ENCODE data around the gene MINDY2. TPM values are rescaled to one million over a fixed set of nuclear protein-coding genes. Genes with fewer than 3 reads are reported as not detected.

Gene MINDY2
- total and polyA plus RNA-seq, 9 of the 15 experiments (the other 6 are each of a cell fraction or from before 2014, with no cell fraction given), result 2.4 to 15.3 (median 7.2) TPM

GRCh38 chr15:58758141-58758540 is 13.0 kb upstream of the MINDY2 start (continued):
- no peak for TF ChIP-seq ZBTB26 (CRISPR knock-in tag; IDR thresholded peaks at IDR 0.05)

- Histone ChIP-seq H2AFZ (ENCODE audit: low read depth, low read length) (no peak overlapping the region), H3K4me3 (no peak overlapping the region), H3K4me1 (replicated peaks in 1 of 2; ENCODE audit: control insufficient read depth in 2 of 2, insufficient read depth in 2 of 2, low read length in 2 of 2) (no peaks in the 10 kb centered on the region), H3K27me3 (ENCODE audit: control insufficient read depth in 2 of 2, insufficient read depth in 2 of 2, low read length in 2 of 2) (no peaks in the 10 kb centered on the region), H3K9me1 (ENCODE audit: control insufficient read depth, insufficient read depth, low read length) (no peaks in the 10 kb centered on the region), H3K4me2 (ENCODE audit: insufficient read depth, low read length) (no peak overlapping the region), H3K9ac (ENCODE audit: insufficient read depth in 1 of 2, low read depth in 2 of 2, low read length in 2 of 2) (no peak overlapping the region), H4K20me1 (replicated peaks; ENCODE audit: control insufficient read depth, insufficient read depth, low read length) (no peaks in the 10 kb centered on the region), H3K36me3 (ENCODE audit: control insufficient read depth, insufficient read depth, low read length) (no peaks in the 10 kb centered on the region), H3K9me3 (replicated peaks; ENCODE audit: control insufficient read depth, insufficient read depth, low read depth, low read length) (peaks cover 2% of the 10 kb centered on the region), H3K27ac (ENCODE audit: extremely low read depth, low read depth, low read length) (no peak overlapping the region), H3K79me2 (ENCODE audit: control insufficient read depth, insufficient read depth, low read length) (no peaks in the 10 kb centered on the region)
- in situ Hi-C loops (cut with MboI), result no loop called here
- intact Hi-C loops (cut with micrococcal nuclease), result no loop called here
- ChIA-PET CTCF (ENCODE audit: low intra/inter-chr PET ratio) (interaction anchor here (1.1 kb wide), 1 partner anchor 533 kb away, joined by 3 read pairs; no protein-coding TSS in a partner anchor), POLR2A (interaction anchor here (0.9 to 1.9 kb wide), 3 partner anchors 9 to 11 kb away, joined by 3 to 5 read pairs (median 4); partner anchors contain the start of gene MINDY2)
- FAIRE-seq, result no peak
- 73% methylated on average over 7 of the region's 7 CpGs for WGBS (ENCODE audit: insufficient coverage, low coverage, missing lambda C conversion rate)
- TF ChIP-seq CTCF (IDR thresholded peaks at IDR 0.05 in 2 of 3, conservative IDR thresholded peaks at IDR 0.05 in 1 of 3; ENCODE audit: insufficient read depth in 2 of 3, low read depth in 1 of 3, low read length in 3 of 3), result peak in 2 of 3 experiments; percentile 8 to 11; a peak in 1 of 6 replicates
- 0 out of 2 replicates have a peak, but pooled peaks have one; percentile 39 for TF ChIP-seq ZBTB33 (CRISPR knock-in tag; IDR thresholded peaks at IDR 0.05)
- no peak for TF ChIP-seq TRIM25 (IDR thresholded peaks at IDR 0.05; ENCODE audit: borderline replicate concordance)
- no peak for TF ChIP-seq SAFB2 (IDR thresholded peaks at IDR 0.05; ENCODE audit: borderline replicate concordance, low read depth, low read length, severe bottlenecking)
- BruUV-seq (replicated peaks), result no TSS peak
- no peak for DNase-seq (ENCODE audit: extremely low read depth in 1 of 4, low spot score in 3 of 4)
- no peak for ATAC-seq
Observed at GRCh38 chr15:58760385-58761009, 10.6 kb upstream of the MINDY2 start.

All from K562 (cell line).